Testis (tissue), 3 donors: Measurements from ENCODE around the gene OPCML. TPM values are rescaled to one million over a fixed set of nuclear protein-coding genes. Genes with fewer than 3 reads are reported as not detected.

Experiments used
- DNase-seq: peaks from one replicate; pipeline ENCODE4 v3.0.0-alpha.2; 2019
- H3K27ac ChIP-seq, 2 donors: fragments of 200-600 bp; sonication (generic); one replicate each; pipeline ENCODE4 v1.5.1; 2019
- H3K27me3 ChIP-seq: fragments of 200-600 bp; sonication (generic); one replicate; pipeline ENCODE4 v1.5.1; 2019
- H3K36me3 ChIP-seq: fragments of 200-600 bp; sonication (generic); one replicate; pipeline ENCODE4 v1.5.1; 2017; ENCODE audit warnings: low read depth; ENCODE audit errors: missing control alignments
- H3K4me1 ChIP-seq: fragments of 200-600 bp; sonication (generic); one replicate; pipeline ENCODE4 v1.5.1; 2019
- H3K4me3 ChIP-seq, 2 donors: fragments of 200-600 bp; sonication (generic); one replicate each; pipeline ENCODE4 v1.5.1; 2017 to 2019
- H3K9me3 ChIP-seq: fragments of 200-600 bp; sonication (generic); one replicate; pipeline ENCODE4 v1.5.1; 2017
- POLR2A ChIP-seq: fragments of 450-650 bp; IDR thresholded peaks from one replicate; pipeline ENCODE4 v1.6.1; 2017; ENCODE audit warnings: antibody characterized with exemption, mild to moderate bottlenecking, moderate library complexity
- WGBS, 2 donors: methylation state at CpG; one replicate each; pipeline ENCODE4 v1.1.5; 2018; 5-methylcytosine and 5-hydroxymethylcytosine counted together
- intact Hi-C: fragments of 100-400 bp; cut with DNase I; formaldehyde crosslinking; loops from one replicate; pipeline ENCODE4 v1.15.1; 2023; ENCODE audit warnings: low total_unique reads
- polyA plus RNA-seq: library from polyadenylated mRNA; stranded (reverse); fragments of 350-450 nt; fragmentation: Illumina TruSeq; extraction: RNeasy Lipid Tissue Mini Kit (QIAGEN cat#74804); gene quantifications from one replicate; pipeline ENCODE4 v1.2.3, GENCODE V29; 2014; ENCODE audit warnings: low read depth, low replicate concordance; ENCODE audit not compliant: insufficient read depth
- total RNA-seq, 2 donors: library from RNA; depleted of rRNA; stranded (reverse); fragments of >200 nt; gene quantifications; one replicate each; pipeline ENCODE4 v1.2.3, GENCODE V29; 2016
- TF ChIP-seq, protein P1 (sequence below), 3 experiments: fragments of 450-650 bp in 2 of 3; fragments of 200-600 bp in 1 of 3; sonication (generic) in 1 of 3; IDR thresholded peaks; one replicate each; pipeline ENCODE4 v1.5.1; 2016 to 2019; ENCODE audit warnings: antibody characterized with exemption in 3 of 3, mild to moderate bottlenecking in 2 of 3, moderate library complexity in 1 of 3

OPCML gene
- total and polyA plus RNA-seq, 3 donors from 2014 or later, result 0.16 to 2.7 (median 0.62) TPM

DNA sequence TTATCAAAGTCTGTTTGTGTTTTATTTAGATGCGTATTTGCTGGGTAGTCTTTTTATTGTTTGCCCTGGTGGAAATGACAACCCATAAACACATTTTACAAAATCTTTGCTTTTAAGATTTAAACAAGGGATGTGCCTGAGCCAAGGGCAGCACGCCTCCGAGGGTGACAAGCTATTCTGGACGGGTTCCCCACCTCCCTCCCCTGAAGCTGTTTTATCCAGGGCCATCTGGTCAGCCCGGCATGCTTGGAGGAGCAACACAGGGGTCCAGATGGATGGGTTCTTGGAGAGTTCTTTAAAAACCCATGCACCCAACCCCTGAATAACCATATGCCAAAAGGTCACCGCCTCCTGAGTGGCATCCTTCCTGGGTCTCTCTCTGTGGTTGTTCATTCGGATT, 408.9 kb downstream of the OPCML start:
- WGBS, 2 donors, result 70 to 71% methylated on average over 7 of the region's 7 CpGs
- intact Hi-C loops, result no loop called here
- TF ChIP-seq POLR2A, result no peak
- TF ChIP-seq, protein P1, sequence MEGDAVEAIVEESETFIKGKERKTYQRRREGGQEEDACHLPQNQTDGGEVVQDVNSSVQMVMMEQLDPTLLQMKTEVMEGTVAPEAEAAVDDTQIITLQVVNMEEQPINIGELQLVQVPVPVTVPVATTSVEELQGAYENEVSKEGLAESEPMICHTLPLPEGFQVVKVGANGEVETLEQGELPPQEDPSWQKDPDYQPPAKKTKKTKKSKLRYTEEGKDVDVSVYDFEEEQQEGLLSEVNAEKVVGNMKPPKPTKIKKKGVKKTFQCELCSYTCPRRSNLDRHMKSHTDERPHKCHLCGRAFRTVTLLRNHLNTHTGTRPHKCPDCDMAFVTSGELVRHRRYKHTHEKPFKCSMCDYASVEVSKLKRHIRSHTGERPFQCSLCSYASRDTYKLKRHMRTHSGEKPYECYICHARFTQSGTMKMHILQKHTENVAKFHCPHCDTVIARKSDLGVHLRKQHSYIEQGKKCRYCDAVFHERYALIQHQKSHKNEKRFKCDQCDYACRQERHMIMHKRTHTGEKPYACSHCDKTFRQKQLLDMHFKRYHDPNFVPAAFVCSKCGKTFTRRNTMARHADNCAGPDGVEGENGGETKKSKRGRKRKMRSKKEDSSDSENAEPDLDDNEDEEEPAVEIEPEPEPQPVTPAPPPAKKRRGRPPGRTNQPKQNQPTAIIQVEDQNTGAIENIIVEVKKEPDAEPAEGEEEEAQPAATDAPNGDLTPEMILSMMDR (IDR thresholded peaks at IDR 0.05), result no peak

DNA sequence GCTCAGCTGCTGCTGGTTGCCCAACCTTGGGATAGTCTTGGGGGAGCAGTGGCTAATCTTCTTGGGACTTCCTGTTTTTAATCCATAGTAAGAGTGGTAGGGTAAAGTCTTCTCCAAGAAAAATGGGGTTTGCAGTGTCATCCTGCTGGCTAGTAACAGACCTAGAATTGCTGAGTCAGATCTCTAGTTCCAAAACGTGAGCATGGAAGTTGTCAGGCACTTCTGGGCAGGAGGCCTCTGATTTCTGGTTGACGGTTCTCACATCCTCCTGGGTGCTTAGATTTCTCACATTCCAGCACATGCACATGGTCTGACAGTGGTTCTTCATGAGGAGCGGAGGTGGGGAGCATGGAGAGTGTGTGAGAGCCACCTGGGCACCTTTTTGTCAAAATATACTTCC, 410.0 kb downstream of the OPCML start:
- no peak overlapping the region for H3K4me3 ChIP-seq
- H3K9me3 ChIP-seq, result no peaks in the 10 kb centered on the region
- H3K27me3 ChIP-seq, result no peaks in the 10 kb centered on the region
- H3K27ac ChIP-seq, result no peak overlapping the region
- WGBS, 2 donors, result 36 to 41% methylated on average over 3 of the region's 3 CpGs
- H3K36me3 ChIP-seq, result no peaks in the 10 kb centered on the region
- H3K4me1 ChIP-seq, result no peaks in the 10 kb centered on the region
- intact Hi-C loops, result no loop called here
- TF ChIP-seq POLR2A, result no peak
- TF ChIP-seq, protein P1 (IDR thresholded peaks at IDR 0.05), result no peak
- no peak for DNase-seq

More for the DNA sequence above, 408.9 kb downstream of the OPCML start:
- H3K9me3 ChIP-seq, result no peaks in the 10 kb centered on the region
- no peak overlapping the region for H3K27ac ChIP-seq
- no peak overlapping the region for H3K4me3 ChIP-seq
- DNase-seq, result no peak
- no peaks in the 10 kb centered on the region for H3K27me3 ChIP-seq
- H3K4me1 ChIP-seq, result no peaks in the 10 kb centered on the region
- H3K36me3 ChIP-seq, result no peaks in the 10 kb centered on the region

DNA sequence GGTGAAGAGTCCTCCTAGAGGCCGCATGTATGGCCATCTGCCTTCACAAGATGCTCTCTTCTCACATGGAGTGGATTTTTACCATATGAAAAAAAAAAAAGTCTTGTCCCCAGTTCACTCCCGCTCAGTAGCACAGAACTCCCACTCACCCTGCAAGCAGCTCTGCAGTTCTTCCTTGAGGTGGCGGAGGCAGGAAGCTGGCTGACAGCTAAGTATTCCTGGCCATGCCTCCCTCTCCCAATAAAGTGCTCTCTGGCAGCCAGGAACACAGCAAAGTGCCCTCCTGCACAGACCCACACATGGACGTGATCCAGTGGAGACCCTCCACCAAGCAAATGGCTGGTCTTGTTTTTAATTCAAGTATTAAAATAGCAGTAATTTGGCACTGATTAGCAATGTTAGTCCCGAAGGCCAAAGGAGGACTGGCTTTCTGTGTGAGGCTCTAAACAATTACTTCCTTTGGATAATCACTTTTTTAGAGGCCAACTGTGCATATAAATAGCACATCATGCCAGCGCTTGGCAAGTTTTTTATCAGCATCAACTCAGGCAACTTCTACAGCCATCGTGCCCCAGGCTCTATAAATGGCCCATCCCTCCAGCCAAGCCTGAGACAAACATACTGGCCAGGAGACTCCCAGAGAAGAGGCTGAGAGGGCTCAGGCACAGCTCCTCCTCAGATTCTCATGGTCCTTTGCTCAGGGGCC, 413.6 kb downstream of the OPCML start:
- H3K36me3 ChIP-seq, result no peaks in the 10 kb centered on the region
- TF ChIP-seq, protein P1 (IDR thresholded peaks at IDR 0.05), result no peak
- TF ChIP-seq POLR2A, result no peak
- 56 to 62% methylated on average over 7 of the region's 7 CpGs for WGBS, 2 donors
- no peaks in the 10 kb centered on the region for H3K9me3 ChIP-seq
- no peaks in the 10 kb centered on the region for H3K27me3 ChIP-seq
- DNase-seq, result no peak
- H3K27ac ChIP-seq, result no peak overlapping the region
- no peak overlapping the region for H3K4me3 ChIP-seq
- H3K4me1 ChIP-seq, result no peaks in the 10 kb centered on the region
- intact Hi-C loops, result no loop called here

DNA sequence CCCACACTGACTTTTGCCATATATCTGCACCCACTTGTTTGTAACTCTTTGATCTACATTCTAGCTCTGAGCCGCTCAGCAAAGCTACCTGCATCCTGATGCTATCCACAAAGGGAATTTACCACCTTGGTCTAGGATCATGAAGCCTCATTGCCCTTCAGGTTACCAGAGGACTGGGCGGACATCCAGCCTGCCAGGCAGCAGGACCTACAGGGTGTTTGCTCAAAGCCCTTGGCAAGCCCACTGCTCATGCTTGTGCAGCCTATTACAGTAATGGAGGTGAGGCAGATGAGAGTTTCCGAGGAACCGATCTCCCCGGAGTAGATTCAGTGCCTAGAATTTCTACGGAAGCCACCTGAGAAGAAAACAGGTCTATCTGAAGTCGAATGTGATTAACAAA, 417.2 kb downstream of the OPCML start:
- H3K4me3 ChIP-seq, result no peak overlapping the region
- intact Hi-C loops, result no loop called here
- WGBS, 2 donors, result 89 to 92% methylated on average over 7 of the region's 7 CpGs
- H3K27me3 ChIP-seq, result no peaks in the 10 kb centered on the region
- no peaks in the 10 kb centered on the region for H3K4me1 ChIP-seq
- H3K9me3 ChIP-seq, result no peaks in the 10 kb centered on the region
- no peak overlapping the region for H3K27ac ChIP-seq
- no peak for DNase-seq
- H3K36me3 ChIP-seq, result no peaks in the 10 kb centered on the region
- TF ChIP-seq, protein P1 (IDR thresholded peaks at IDR 0.05), result no peak
- TF ChIP-seq POLR2A, result no peak

DNA sequence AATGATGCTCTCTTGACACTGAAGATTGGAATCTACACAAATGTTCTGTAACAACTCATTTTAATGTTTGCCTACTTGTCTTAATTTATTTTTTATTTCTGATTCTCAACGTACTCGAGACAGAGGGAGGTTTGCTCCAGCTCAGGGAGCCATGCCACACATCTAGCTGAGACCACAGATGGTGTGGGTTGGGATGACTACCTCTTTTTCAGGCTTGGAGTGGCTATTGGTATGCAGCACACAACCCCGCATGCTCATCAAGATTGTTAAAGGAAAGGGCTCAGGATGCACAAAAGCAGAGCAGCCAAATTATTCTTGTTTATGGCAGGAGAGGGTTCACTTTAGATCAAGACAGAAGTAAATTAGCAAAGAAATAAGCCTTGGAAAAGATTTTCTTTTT, 424.5 kb downstream of the OPCML start:
- H3K27me3 ChIP-seq, result no peaks in the 10 kb centered on the region
- H3K4me1 ChIP-seq, result no peaks in the 10 kb centered on the region
- DNase-seq, result no peak
- no peaks in the 10 kb centered on the region for H3K36me3 ChIP-seq
- WGBS, 2 donors, result 44 to 59% methylated on average over 3 of the region's 3 CpGs
- H3K9me3 ChIP-seq, result no peaks in the 10 kb centered on the region
- H3K27ac ChIP-seq, result no peak overlapping the region
- H3K4me3 ChIP-seq, result no peak overlapping the region
- TF ChIP-seq, protein P1 (IDR thresholded peaks at IDR 0.05), result no peak
- TF ChIP-seq POLR2A, result no peak
- intact Hi-C loops, result no loop called here
